K562 (cell line): Measurements from ENCODE around the gene C4orf36. TPM values are rescaled to one million over a fixed set of nuclear protein-coding genes. Genes with fewer than 3 reads are reported as not detected.

Experiments
- BHLHE40 ChIP-seq: IDR thresholded peaks from 2 replicates; pipeline ENCODE4 v1.6.1; 2011; ENCODE audit warnings: low read length, improper control_type of control experiment
- CTCFL ChIP-seq: IDR thresholded peaks from 2 replicates; pipeline ENCODE4 v1.6.1; 2011; ENCODE audit warnings: borderline replicate concordance, low read depth, mild to moderate bottlenecking, moderate library complexity, low read length; ENCODE audit not compliant: insufficient read depth, poor library complexity, severe bottlenecking
- E2F4 ChIP-seq: sonication (generic); formaldehyde crosslinking; IDR thresholded peaks from 2 replicates; pipeline ENCODE4 v1.8.0; 2022; ENCODE audit warnings: mild to moderate bottlenecking, low read depth, missing genetic modification reagents
- EGR1 ChIP-seq: fragments of 450-650 bp; conservative IDR thresholded peaks from 2 replicates; pipeline ENCODE4 v1.6.1; 2017; ENCODE audit warnings: mild to moderate bottlenecking
- EP300 ChIP-seq: IDR thresholded peaks from 2 replicates; pipeline ENCODE4 v1.6.1; 2012; ENCODE audit warnings: low read length, improper control_type of control experiment
- FOXP4 ChIP-seq: sonication (generic); formaldehyde crosslinking; IDR thresholded peaks from 2 replicates; pipeline ENCODE4 v1.8.0; 2022; ENCODE audit warnings: mild to moderate bottlenecking, missing genetic modification reagents, borderline replicate concordance
- KLF16 ChIP-seq: IDR thresholded peaks from 2 replicates; pipeline ENCODE4 v1.6.1; 2016; ENCODE audit warnings: antibody characterized with exemption
- MBD2 ChIP-seq: sonication (generic); IDR thresholded peaks from 2 replicates; pipeline ENCODE4 v1.6.1; 2016; ENCODE audit warnings: low read depth, borderline replicate concordance
- MEF2A ChIP-seq: IDR thresholded peaks from 2 replicates; pipeline ENCODE4 v1.6.1; 2011; ENCODE audit warnings: low read depth, mild to moderate bottlenecking, low read length, moderate library complexity; ENCODE audit not compliant: control insufficient read depth
- RAD21 ChIP-seq, 2 experiments: fragments of 250-450 bp in 1 of 2; fragments of 450-650 bp in 1 of 2; sonication (Bioruptor Pico) in 1 of 2; formaldehyde crosslinking in 1 of 2; IDR thresholded peaks in 1 of 2; conservative IDR thresholded peaks in 1 of 2; 2 replicates each; pipeline versions ENCODE4 v1.4.0 to v1.8.0; 2020 to 2022; ENCODE audit warnings: mild to moderate bottlenecking in 2 of 2, moderate library complexity in 1 of 2
- RBM22 ChIP-seq: fragments of 200-400 bp; formaldehyde crosslinking; IDR thresholded peaks from 2 replicates; pipeline ENCODE4 v1.6.1; 2018; ENCODE audit warnings: low read length, low read depth; ENCODE audit not compliant: poor library complexity, severe bottlenecking
- SMAD4 ChIP-seq: fragments of 250-450 bp; sonication (Bioruptor Pico); conservative IDR thresholded peaks from 2 replicates; pipeline ENCODE4 v1.8.0; 2021; ENCODE audit warnings: inconsistent platforms, mild to moderate bottlenecking, moderate library complexity
- TAF9B ChIP-seq: fragments of 450-650 bp; IDR thresholded peaks from 2 replicates; pipeline ENCODE4 v1.6.1; 2018; ENCODE audit warnings: mild to moderate bottlenecking; ENCODE audit not compliant: partially characterized antibody
- TGIF2 ChIP-seq: sonication (generic); formaldehyde crosslinking; IDR thresholded peaks from 2 replicates; pipeline ENCODE4 v1.8.1; 2022; ENCODE audit warnings: mild to moderate bottlenecking, missing genetic modification reagents, moderate library complexity
- ZNF3 ChIP-seq: fragments of 250-450 bp; sonication (Bioruptor Pico); IDR thresholded peaks from 2 replicates; pipeline ENCODE4 v1.5.0; 2021; ENCODE audit warnings: mild to moderate bottlenecking, moderate library complexity
- ZNF695 ChIP-seq: fragments of 450-650 bp; formaldehyde crosslinking; IDR thresholded peaks from 2 replicates; pipeline ENCODE4 v1.4.0; 2020; ENCODE audit warnings: mild to moderate bottlenecking, moderate library complexity
- polyA plus RNA-seq, 8 experiments: library from polyadenylated mRNA; depleted of rRNA in 4 of 8; stranded (reverse) in 5 of 8; unstranded in 3 of 8; fragments of >200 nt; fragmentation: Nextera tagmentation in 2 of 8; fragmentation: Illumina TruSeq in 1 of 8; extraction: Ambion mirVana in 2 of 8; extraction: Trizol in 1 of 8; gene quantifications; 2 replicates each; pipeline versions ENCODE4 v1.2.1 to v1.2.3, GENCODE V29; 2011 to 2014; ENCODE audit warnings: inconsistent platforms in 1 of 8, missing spikeins in 1 of 8
- total RNA-seq, 7 experiments: library from RNA; depleted of rRNA in 6 of 7; stranded (reverse); fragments of >200 nt in 6 of 7; fragmentation: Illumina TruSeq in 2 of 7; extraction: Trizol in 2 of 7; gene quantifications; 2 replicates each; pipeline versions ENCODE4 v1.2.1 to v1.2.3, GENCODE V29; 2011 to 2021; ENCODE audit warnings: low replicate concordance in 1 of 7
- TF ChIP-seq, protein P1 (sequence below), 2 experiments: fragments of 450-650 bp; IDR thresholded peaks; 2 replicates each; pipeline ENCODE4 v1.6.1; 2018; ENCODE audit warnings: mild to moderate bottlenecking in 2 of 2, low read depth in 1 of 2; ENCODE audit not compliant: partially characterized antibody in 2 of 2

Gene C4orf36
- total and polyA plus RNA-seq, 9 of the 15 experiments (the other 6 are each of a cell fraction or from before 2014, with no cell fraction given): 0.14 to 0.45 (median 0.20) TPM; not detected in 5

DNA sequence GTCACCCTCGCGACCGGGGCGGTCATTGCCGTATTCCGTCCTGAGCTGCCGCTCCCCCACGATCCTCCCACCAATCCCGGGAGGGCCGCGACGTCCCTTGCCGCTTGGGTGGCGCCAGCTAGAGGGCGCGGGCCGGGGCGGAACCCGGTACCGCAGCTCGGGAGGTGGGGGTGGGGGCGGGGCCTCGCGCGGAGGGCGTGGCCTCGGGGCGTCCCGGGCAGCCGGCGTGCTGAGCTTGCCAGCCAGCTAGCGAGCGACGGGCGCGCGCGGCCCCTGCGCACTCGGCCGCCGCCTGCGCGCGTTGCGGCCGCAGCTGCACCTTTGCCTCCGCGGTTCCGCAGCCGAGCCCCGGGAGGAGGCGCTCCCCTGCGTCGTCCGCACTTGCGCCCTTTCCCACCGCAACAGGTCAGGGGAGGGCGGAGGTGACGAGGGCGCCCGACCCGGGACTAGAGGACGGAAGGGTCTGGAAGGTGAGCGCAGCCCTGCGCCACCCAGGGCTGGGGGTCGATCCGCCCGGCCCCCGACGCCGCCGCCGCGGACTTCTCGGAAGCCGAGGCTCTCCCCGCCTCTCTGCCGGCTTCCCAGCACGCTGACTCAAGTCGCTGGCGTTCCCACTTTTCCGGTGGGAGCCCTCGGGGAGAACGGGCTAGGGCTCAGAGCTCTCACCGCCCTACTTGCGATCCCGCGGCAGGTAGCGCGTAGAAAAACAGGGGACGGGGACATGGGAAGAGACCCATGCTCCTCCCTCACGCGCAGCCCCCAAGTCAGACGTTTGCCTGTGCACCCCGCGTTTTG, 42.7 kb upstream of the C4orf36 start, which contains the start of gene AFF1 (continued):
- TF ChIP-seq EGR1: peak; percentile 82; the same call in 1 of the 2 replicates
- peak; percentile 59; the same call in 1 of the 2 replicates for TF ChIP-seq TGIF2 (CRISPR knock-in tag)
- TF ChIP-seq, protein P1, sequence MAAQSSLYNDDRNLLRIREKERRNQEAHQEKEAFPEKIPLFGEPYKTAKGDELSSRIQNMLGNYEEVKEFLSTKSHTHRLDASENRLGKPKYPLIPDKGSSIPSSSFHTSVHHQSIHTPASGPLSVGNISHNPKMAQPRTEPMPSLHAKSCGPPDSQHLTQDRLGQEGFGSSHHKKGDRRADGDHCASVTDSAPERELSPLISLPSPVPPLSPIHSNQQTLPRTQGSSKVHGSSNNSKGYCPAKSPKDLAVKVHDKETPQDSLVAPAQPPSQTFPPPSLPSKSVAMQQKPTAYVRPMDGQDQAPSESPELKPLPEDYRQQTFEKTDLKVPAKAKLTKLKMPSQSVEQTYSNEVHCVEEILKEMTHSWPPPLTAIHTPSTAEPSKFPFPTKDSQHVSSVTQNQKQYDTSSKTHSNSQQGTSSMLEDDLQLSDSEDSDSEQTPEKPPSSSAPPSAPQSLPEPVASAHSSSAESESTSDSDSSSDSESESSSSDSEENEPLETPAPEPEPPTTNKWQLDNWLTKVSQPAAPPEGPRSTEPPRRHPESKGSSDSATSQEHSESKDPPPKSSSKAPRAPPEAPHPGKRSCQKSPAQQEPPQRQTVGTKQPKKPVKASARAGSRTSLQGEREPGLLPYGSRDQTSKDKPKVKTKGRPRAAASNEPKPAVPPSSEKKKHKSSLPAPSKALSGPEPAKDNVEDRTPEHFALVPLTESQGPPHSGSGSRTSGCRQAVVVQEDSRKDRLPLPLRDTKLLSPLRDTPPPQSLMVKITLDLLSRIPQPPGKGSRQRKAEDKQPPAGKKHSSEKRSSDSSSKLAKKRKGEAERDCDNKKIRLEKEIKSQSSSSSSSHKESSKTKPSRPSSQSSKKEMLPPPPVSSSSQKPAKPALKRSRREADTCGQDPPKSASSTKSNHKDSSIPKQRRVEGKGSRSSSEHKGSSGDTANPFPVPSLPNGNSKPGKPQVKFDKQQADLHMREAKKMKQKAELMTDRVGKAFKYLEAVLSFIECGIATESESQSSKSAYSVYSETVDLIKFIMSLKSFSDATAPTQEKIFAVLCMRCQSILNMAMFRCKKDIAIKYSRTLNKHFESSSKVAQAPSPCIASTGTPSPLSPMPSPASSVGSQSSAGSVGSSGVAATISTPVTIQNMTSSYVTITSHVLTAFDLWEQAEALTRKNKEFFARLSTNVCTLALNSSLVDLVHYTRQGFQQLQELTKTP (IDR thresholded peaks at IDR 0.05; ENCODE audit: low read depth in 1 of 2, partially characterized antibody in 2 of 2): no peak
- TF ChIP-seq EP300: peak; percentile 24; the same call in 1 of the 2 replicates
- peak; percentile 36; the same call in 1 of the 2 replicates for TF ChIP-seq MBD2
- peak; percentile 83; the same call in 1 of the 2 replicates for TF ChIP-seq FOXP4 (CRISPR knock-in tag)
- TF ChIP-seq MEF2A: no peak
- no peak for TF ChIP-seq KLF16
- TF ChIP-seq ZNF695 (CRISPR knock-in tag): no peak
- TF ChIP-seq ZNF3: no peak
- TF ChIP-seq RBM22: peak; percentile 70
- no peak for TF ChIP-seq TAF9B
- TF ChIP-seq SMAD4 (CRISPR knock-in tag): peak; percentile 77
- TF ChIP-seq BHLHE40: peak; percentile 47
- TF ChIP-seq E2F4 (CRISPR knock-in tag): no peak
- peak; percentile 65 for TF ChIP-seq CTCFL
- 0 out of 4 replicates have a peak, but pooled peaks of 1 of the 2 experiments have one; percentile 6 for TF ChIP-seq RAD21 (CRISPR knock-in tag; conservative IDR thresholded peaks at IDR 0.05 in 1 of 2, IDR thresholded peaks at IDR 0.05 in 1 of 2)
